Ovary (tissue), 3 donors: ENCODE measurements around the gene RAB3IL1.

ENCODE experiments used
- POLR2A ChIP-seq: fragments of 450-650 bp; IDR thresholded peaks from one replicate; pipeline ENCODE4 v1.6.1; 2017; ENCODE audit warnings: antibody characterized with exemption, mild to moderate bottlenecking, moderate library complexity
- TF ChIP-seq, protein P1 (sequence below), 3 donors: fragments of 450-650 bp in 2 of 3; fragments of 200-600 bp in 1 of 3; IDR thresholded peaks; one replicate each; pipeline versions ENCODE4 v1.5.1 to v1.8.0; 2016 to 2022; ENCODE audit warnings: antibody characterized with exemption in 3 of 3, mild to moderate bottlenecking in 1 of 3
- donor health status: DM: no; HTN: no; CAD: no.

DNA sequence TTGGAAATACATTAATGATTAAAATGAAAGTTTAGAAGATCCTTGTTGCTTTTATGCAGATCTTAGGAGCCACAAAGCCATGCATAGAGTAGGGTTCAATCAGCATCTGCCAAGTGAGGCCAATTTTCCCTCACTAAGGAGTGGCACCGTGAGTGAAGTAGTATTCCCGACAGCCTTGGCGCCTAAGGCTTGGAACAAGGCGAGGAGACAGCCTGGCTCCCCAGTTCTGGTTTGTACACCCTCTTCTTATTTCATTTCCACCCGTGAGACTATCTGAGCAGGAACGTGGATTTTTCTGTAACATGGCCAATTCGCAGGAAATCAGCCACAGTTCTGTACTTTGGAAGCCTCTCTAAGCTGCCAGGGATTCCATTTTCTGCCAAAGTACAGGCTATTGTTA is 66.7 kb downstream of the RAB3IL1 start:
- TF ChIP-seq, protein P1, sequence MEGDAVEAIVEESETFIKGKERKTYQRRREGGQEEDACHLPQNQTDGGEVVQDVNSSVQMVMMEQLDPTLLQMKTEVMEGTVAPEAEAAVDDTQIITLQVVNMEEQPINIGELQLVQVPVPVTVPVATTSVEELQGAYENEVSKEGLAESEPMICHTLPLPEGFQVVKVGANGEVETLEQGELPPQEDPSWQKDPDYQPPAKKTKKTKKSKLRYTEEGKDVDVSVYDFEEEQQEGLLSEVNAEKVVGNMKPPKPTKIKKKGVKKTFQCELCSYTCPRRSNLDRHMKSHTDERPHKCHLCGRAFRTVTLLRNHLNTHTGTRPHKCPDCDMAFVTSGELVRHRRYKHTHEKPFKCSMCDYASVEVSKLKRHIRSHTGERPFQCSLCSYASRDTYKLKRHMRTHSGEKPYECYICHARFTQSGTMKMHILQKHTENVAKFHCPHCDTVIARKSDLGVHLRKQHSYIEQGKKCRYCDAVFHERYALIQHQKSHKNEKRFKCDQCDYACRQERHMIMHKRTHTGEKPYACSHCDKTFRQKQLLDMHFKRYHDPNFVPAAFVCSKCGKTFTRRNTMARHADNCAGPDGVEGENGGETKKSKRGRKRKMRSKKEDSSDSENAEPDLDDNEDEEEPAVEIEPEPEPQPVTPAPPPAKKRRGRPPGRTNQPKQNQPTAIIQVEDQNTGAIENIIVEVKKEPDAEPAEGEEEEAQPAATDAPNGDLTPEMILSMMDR (IDR thresholded peaks at IDR 0.05): no peak
- no peak for TF ChIP-seq POLR2A
